MM.1S (cell line): ENCODE measurements around the gene ADARB2.

Experiments used
- DNase-seq: peaks from one replicate; pipeline ENCODE4 v3.0.0-alpha.2; 2015
- H2AFZ ChIP-seq: fragments of 300-600 bp; sonication (generic); 2 replicates; pipeline ENCODE4 v1.6.0; 2016; ENCODE audit warnings: antibody characterized with exemption, low read length
- H3F3A ChIP-seq: fragments of 300-600 bp; sonication (generic); 2 replicates; pipeline ENCODE4 v1.6.1; 2016; ENCODE audit warnings: mild to moderate bottlenecking, antibody characterized with exemption, low read length, moderate library complexity, mixed read lengths; ENCODE audit not compliant: insufficient read depth
- H3K27ac ChIP-seq: fragments of 300-600 bp; sonication (generic); 2 replicates; pipeline ENCODE4 v1.5.1; 2016; ENCODE audit warnings: mild to moderate bottlenecking, low read length
- H3K27me3 ChIP-seq: fragments of 300-600 bp; sonication (generic); replicated peaks from 2 replicates; pipeline ENCODE4 v1.6.0; 2016; ENCODE audit warnings: low read length; ENCODE audit not compliant: insufficient read depth
- H3K36me3 ChIP-seq: fragments of 300-600 bp; sonication (generic); replicated peaks from 2 replicates; pipeline ENCODE4 v1.6.1; 2016; ENCODE audit warnings: mild to moderate bottlenecking, low read length, mixed read lengths; ENCODE audit not compliant: insufficient read depth
- H3K4me1 ChIP-seq: fragments of 300-600 bp; sonication (generic); 2 replicates; pipeline ENCODE4 v1.6.1; 2016; ENCODE audit warnings: low read length, mixed read lengths
- H3K4me2 ChIP-seq: fragments of 300-600 bp; sonication (generic); 2 replicates; pipeline ENCODE4 v1.6.0; 2016; ENCODE audit warnings: low read depth, low read length
- H3K4me3 ChIP-seq: fragments of 300-600 bp; sonication (generic); 2 replicates; pipeline ENCODE4 v1.5.1; 2016; ENCODE audit warnings: low read length, mixed read lengths
- H3K79me2 ChIP-seq: fragments of 300-600 bp; sonication (generic); 2 replicates; pipeline ENCODE4 v1.6.1; 2016; ENCODE audit warnings: mixed run types, low read length, mixed read lengths
- H3K9ac ChIP-seq: fragments of 300-600 bp; sonication (generic); 2 replicates; pipeline ENCODE4 v1.6.1; 2016; ENCODE audit warnings: low read length, mixed read lengths
- H3K9me2 ChIP-seq: fragments of 300-600 bp; sonication (generic); replicated peaks from 2 replicates; pipeline ENCODE4 v1.6.1; 2016; ENCODE audit warnings: mild to moderate bottlenecking, low read length, mixed read lengths; ENCODE audit not compliant: insufficient read depth
- H3K9me3 ChIP-seq: fragments of 300-600 bp; sonication (generic); replicated peaks from 2 replicates; pipeline ENCODE4 v1.6.1; 2016; ENCODE audit warnings: mild to moderate bottlenecking, low read length, mixed read lengths; ENCODE audit not compliant: insufficient read depth
- H4K20me1 ChIP-seq: fragments of 300-600 bp; sonication (generic); 2 replicates; pipeline ENCODE4 v1.6.1; 2016; ENCODE audit warnings: mild to moderate bottlenecking, low read length, moderate library complexity, mixed read lengths; ENCODE audit not compliant: insufficient read depth
- EZH2 ChIP-seq: fragments of 300-600 bp; sonication (generic); optimal IDR thresholded peaks from 2 replicates; pipeline ENCODE3; 2017; ENCODE audit warnings: low read depth, mild to moderate bottlenecking, antibody characterized with exemption, low read length, mixed read lengths
- EZH2phosphoT487 ChIP-seq: fragments of 300-600 bp; sonication (generic); IDR thresholded peaks from 2 replicates; pipeline ENCODE4 v1.6.1; 2018; ENCODE audit warnings: antibody characterized with exemption, low read length
- TF ChIP-seq, protein P1 (sequence below): fragments of 300-600 bp; sonication (generic); IDR thresholded peaks from 2 replicates; pipeline ENCODE4 v1.5.1; 2016; ENCODE audit warnings: antibody characterized with exemption, low read length, mixed read lengths

Gene ADARB2

GRCh38 chr10:1504940-1505339 is 232.4 kb downstream of the ADARB2 start:
- no peak for DNase-seq
- Histone ChIP-seq H3K27ac (no peak overlapping the region), H3K36me3 (no peaks in the 10 kb centered on the region), H3K9ac (no peak overlapping the region), H2AFZ (no peak overlapping the region), H3F3A (no peaks in the 10 kb centered on the region), H3K4me3 (no peak overlapping the region), H3K27me3 (no peaks in the 10 kb centered on the region), H3K79me2 (no peaks in the 10 kb centered on the region), H3K9me3 (no peaks in the 10 kb centered on the region), H3K4me2 (no peak overlapping the region), H3K4me1 (no peaks in the 10 kb centered on the region), H3K9me2 (no peaks in the 10 kb centered on the region), H4K20me1 (no peaks in the 10 kb centered on the region)
- TF ChIP-seq EZH2phosphoT487 (no peak), EZH2 (no peak)
- TF ChIP-seq, protein P1, sequence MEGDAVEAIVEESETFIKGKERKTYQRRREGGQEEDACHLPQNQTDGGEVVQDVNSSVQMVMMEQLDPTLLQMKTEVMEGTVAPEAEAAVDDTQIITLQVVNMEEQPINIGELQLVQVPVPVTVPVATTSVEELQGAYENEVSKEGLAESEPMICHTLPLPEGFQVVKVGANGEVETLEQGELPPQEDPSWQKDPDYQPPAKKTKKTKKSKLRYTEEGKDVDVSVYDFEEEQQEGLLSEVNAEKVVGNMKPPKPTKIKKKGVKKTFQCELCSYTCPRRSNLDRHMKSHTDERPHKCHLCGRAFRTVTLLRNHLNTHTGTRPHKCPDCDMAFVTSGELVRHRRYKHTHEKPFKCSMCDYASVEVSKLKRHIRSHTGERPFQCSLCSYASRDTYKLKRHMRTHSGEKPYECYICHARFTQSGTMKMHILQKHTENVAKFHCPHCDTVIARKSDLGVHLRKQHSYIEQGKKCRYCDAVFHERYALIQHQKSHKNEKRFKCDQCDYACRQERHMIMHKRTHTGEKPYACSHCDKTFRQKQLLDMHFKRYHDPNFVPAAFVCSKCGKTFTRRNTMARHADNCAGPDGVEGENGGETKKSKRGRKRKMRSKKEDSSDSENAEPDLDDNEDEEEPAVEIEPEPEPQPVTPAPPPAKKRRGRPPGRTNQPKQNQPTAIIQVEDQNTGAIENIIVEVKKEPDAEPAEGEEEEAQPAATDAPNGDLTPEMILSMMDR = no peak

DNA sequence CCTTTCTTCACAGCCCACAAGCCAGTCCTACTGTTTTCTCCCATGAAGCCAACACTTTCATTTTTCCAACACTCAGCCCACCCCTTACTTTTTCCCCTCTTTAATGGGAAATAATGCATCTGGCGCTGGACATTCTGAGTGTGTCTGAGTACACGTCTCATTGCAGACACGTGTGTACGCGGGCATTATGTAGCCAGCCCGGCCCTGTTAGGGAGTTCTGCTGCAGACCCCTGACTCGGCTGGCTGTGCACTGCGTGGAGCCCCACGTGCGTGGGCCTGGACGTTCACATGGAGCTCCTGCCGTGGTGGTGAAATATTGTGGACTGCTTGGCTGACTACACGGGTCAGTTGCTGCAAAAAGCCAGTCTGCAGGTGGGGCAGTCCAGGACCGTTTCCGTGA is 233.0 kb downstream of the ADARB2 start:
- DNase-seq = no peak

GRCh38 chr10:1502451-1502850 is 234.9 kb downstream of the ADARB2 start:
- Histone ChIP-seq H3K9me2 (no peaks in the 10 kb centered on the region), H3K79me2 (no peaks in the 10 kb centered on the region), H4K20me1 (no peaks in the 10 kb centered on the region), H3K9ac (no peak overlapping the region), H3K9me3 (no peaks in the 10 kb centered on the region), H3K27ac (no peak overlapping the region), H2AFZ (no peak overlapping the region), H3K4me2 (no peak overlapping the region), H3F3A (no peaks in the 10 kb centered on the region), H3K4me1 (no peaks in the 10 kb centered on the region), H3K27me3 (no peaks in the 10 kb centered on the region), H3K36me3 (no peaks in the 10 kb centered on the region), H3K4me3 (no peak overlapping the region)
- DNase-seq = no peak
- TF ChIP-seq EZH2 (no peak), EZH2phosphoT487 (no peak)
- TF ChIP-seq, protein P1 = no peak

More for the DNA sequence above, 233.0 kb downstream of the ADARB2 start:
- Histone ChIP-seq H3K9me2 (no peaks in the 10 kb centered on the region), H3K27me3 (no peaks in the 10 kb centered on the region), H3K4me2 (no peak overlapping the region), H3K79me2 (no peaks in the 10 kb centered on the region), H3K9ac (no peak overlapping the region), H3K4me1 (no peaks in the 10 kb centered on the region), H3K9me3 (no peaks in the 10 kb centered on the region), H3F3A (no peaks in the 10 kb centered on the region), H3K36me3 (no peaks in the 10 kb centered on the region), H4K20me1 (no peaks in the 10 kb centered on the region), H2AFZ (no peak overlapping the region), H3K27ac (no peak overlapping the region), H3K4me3 (no peak overlapping the region)
- TF ChIP-seq EZH2 (no peak), EZH2phosphoT487 (no peak)
- TF ChIP-seq, protein P1 = no peak
